Measurements from ENCODE around the gene OR51L1.

Gene OR51L1

DNA sequence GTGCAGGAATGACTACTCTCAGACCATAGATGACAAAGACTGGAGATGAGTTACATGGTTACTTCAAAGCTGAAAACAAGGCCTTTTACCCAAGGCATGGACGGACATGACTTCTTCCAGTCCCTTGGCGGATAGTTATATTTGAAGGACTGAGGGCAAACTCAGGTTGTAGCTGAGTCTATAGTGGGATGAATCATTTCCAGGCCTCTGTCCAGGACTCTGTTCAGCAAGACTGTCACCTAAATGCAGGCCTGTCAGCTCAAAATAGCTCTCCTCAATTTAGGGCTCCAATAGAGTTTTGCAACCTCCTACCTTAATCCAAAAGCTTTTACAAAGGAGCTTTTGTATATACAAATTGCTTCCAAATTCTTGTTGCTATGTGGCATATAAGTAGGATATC lies 27.3 kb downstream of the OR51L1 start:
- TF ChIP-seq, protein P1, sequence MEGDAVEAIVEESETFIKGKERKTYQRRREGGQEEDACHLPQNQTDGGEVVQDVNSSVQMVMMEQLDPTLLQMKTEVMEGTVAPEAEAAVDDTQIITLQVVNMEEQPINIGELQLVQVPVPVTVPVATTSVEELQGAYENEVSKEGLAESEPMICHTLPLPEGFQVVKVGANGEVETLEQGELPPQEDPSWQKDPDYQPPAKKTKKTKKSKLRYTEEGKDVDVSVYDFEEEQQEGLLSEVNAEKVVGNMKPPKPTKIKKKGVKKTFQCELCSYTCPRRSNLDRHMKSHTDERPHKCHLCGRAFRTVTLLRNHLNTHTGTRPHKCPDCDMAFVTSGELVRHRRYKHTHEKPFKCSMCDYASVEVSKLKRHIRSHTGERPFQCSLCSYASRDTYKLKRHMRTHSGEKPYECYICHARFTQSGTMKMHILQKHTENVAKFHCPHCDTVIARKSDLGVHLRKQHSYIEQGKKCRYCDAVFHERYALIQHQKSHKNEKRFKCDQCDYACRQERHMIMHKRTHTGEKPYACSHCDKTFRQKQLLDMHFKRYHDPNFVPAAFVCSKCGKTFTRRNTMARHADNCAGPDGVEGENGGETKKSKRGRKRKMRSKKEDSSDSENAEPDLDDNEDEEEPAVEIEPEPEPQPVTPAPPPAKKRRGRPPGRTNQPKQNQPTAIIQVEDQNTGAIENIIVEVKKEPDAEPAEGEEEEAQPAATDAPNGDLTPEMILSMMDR (IDR thresholded peaks at IDR 0.05; ENCODE audit: low read depth, low read length), result no peak
- no peak for DNase-seq (ENCODE audit: extremely low read depth, low read depth)

DNA sequence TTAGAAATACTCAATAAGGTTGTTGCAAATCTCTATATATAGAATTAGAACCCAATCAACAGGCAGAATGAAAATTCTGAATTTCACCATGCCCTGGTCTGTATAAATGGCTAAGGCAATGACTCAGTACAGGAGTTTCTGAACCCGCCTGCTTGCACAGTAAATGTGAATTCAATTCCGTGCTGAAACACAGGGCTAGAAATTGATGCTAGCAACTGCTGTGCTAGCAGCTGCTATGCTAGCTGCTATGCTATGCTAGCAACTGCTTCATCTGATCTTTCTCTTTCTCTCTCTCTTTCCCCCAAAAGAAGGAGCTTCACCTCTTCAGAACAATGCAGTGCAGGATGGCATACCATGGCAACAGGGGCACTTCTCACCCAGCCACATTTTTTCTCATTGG lies 42.0 kb downstream of the OR51L1 start:
- DNase-seq (ENCODE audit: extremely low read depth, low read depth), result no peak
- TF ChIP-seq, protein P1 (IDR thresholded peaks at IDR 0.05; ENCODE audit: low read depth, low read length), result no peak

DNA sequence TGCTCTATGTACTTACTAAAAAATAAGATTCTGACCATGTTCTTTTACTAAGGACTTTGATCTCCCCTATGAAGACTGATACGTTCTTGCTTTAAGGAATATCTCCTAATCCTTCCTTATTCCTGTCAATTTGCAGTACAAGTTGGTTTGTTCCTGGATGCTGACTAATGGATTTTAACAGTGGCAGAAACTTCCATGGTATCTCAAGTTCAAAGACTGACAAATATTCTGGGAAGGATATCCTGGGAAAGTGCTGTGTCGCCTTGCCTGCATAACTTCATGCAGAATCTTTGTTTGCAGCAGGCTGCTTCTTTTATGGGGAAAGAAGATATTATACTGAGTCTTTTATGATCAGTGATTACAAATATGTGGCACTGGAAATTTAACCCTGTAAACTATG lies 43.3 kb downstream of the OR51L1 start:
- no peak for DNase-seq (ENCODE audit: extremely low read depth, low read depth)
- TF ChIP-seq, protein P1 (IDR thresholded peaks at IDR 0.05; ENCODE audit: low read depth, low read length), result no peak

DNA sequence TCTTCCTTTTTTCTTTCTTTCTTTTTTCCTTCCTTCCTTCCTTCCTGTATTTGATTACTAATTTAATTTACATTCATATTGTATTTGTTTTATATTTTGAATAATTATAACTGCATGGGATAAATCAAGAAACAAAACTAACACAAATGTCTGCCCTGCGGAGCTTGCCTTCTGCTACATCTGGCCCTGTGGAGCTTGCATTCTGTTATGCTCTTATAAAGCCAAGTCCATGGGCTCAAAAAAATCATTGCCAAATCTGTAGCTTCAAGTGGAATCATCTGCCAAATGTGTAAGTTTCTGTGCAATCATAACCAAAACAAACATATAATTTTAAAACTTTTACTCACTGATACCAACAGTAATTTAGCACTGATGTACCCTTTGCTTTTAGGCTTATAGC lies 43.7 kb downstream of the OR51L1 start:
- DNase-seq (ENCODE audit: extremely low read depth, low read depth), result no peak
- TF ChIP-seq, protein P1 (IDR thresholded peaks at IDR 0.05; ENCODE audit: low read depth, low read length), result no peak

DNA sequence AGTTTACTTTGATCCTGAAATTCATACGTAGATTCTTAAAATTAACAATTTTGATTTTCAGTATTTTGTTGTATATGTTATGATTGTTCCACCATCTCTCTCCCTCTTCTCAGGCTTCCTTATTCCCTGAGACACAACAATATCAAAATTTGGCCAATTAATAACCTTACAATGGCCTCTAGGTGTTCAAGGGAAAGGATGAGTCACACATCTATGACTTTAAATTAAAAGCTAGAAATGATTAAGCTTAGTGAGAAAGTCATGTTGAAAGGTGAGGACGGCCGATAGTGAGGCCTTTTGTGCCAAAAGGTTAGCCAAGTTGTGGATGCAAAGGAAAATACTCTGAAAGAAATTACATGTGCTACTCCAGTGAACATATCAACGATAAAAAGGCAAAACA lies 46.2 kb downstream of the OR51L1 start:
- TF ChIP-seq, protein P1 (IDR thresholded peaks at IDR 0.05; ENCODE audit: low read depth, low read length), result no peak
- DNase-seq (ENCODE audit: extremely low read depth, low read depth), result no peak

DNA sequence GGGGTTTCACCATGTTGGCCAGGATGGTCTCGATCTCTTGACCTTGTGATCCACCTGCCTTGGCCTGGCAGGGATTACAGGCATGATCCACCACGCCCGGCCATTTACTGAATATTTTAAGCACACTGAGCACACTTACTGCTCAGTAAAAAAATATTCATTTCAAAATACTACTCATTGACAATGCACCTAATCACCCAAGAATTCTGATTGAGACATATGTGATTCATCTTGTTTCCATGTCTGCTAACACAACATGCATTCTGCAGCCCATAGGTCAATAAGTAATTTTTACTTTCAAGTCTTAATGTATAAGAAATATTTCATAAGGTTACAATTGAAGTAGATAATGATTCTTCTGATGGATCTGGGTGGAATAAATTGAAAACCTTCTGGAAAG lies 47.4 kb downstream of the OR51L1 start:
- TF ChIP-seq, protein P1 (IDR thresholded peaks at IDR 0.05; ENCODE audit: low read depth, low read length), result no peak
- DNase-seq (ENCODE audit: extremely low read depth, low read depth), result no peak

DNA sequence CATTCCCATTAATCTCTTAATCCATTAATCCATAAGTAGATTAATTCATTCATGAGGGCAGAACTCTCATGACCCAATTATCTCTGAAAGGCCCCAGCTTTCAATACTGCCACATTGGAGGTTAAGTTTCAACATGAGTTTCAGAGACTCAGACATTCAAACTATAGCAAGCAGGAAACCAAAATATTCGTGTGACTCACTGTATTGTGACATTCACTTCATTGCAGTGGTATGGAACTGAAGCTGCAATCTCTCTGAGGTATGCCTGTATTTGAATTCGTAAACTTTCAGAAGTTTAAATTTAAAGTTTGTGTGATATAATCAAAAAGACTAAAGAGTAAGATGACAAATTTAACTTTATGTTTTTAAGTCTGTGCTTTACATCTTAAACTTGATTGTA lies 48.7 kb downstream of the OR51L1 start:
- DNase-seq (ENCODE audit: extremely low read depth, low read depth), result no peak
- TF ChIP-seq, protein P1 (IDR thresholded peaks at IDR 0.05; ENCODE audit: low read depth, low read length), result no peak

Data from AG09319 (cell line).